Stimulated activated naive CD8-positive, alpha-beta T cell treated with anti-CD3 and anti-CD28 coated beads, Interleukin-15, amount 100 ng/mL, for 72 hours (primary cell): ENCODE data around the gene KIF1C.
"Not testable (repeated sequence)": the region's sequence is repeated elsewhere in the genome, so short reads cannot be mapped to it uniquely, and the experiment has no call there.

Experiments used
- ATAC-seq: fragments of 150-1000 bp; cut with Tn5 transposase; 2 replicates; pipeline ENCODE4 v1.10.0; 2021; ENCODE audit warnings: mild to moderate bottlenecking, moderate library complexity
- DNase-seq, 2 donors: peaks; one replicate each; pipeline ENCODE4 v3.0.0; 2021 to 2022
- H3K27ac Mint-ChIP-seq, 2 donors: one replicate each; pipeline ENCODE4 v1.8.0; 2022; ENCODE audit warnings: mild to moderate bottlenecking in 2 of 2, mixed read lengths in 2 of 2, moderate library complexity in 2 of 2
- H3K27me3 Mint-ChIP-seq: one replicate; pipeline ENCODE4 v1.8.0; 2022; ENCODE audit warnings: mixed read lengths
- H3K4me1 Mint-ChIP-seq: one replicate; pipeline ENCODE4 v1.8.0; 2022; ENCODE audit warnings: mild to moderate bottlenecking, mixed read lengths
- H3K4me3 Mint-ChIP-seq, 2 donors: one replicate each; pipeline ENCODE4 v1.8.0; 2022; ENCODE audit warnings: mild to moderate bottlenecking in 2 of 2, mixed read lengths in 2 of 2, moderate library complexity in 1 of 2
- H3K9me3 Mint-ChIP-seq, 2 donors: one replicate each; pipeline ENCODE4 v1.8.0; 2022; ENCODE audit warnings: mixed read lengths in 2 of 2

KIF1C gene

DNA sequence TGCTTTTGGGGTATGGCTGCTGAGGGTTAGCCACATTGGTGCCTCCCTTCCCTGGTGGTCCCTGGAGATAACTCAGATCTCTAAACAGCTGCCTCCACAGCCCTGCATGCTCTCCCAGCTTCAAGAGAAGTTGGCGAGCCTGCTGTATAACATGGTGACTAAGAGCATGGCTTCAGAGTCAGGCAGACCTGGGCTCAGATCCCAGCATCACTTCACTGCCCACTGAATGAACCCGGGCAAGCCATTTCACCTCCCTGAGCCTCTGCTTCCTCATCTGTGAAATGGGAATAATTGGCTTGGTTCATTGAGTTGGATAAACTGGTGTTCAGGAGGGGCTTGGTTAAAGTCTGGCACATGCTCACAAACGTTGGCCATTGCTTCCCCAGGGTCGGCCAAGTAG lies 16.6 kb downstream of the KIF1C start:
- ATAC-seq (no peak), DNase-seq (no peak)
- no peaks in the 10 kb centered on the region for H3K27me3 Mint-ChIP-seq
- peak overlapping the region in 1 of 2 donors; percentile 12 for H3K27ac Mint-ChIP-seq
- peaks cover 28% of the 10 kb centered on the region for H3K4me1 Mint-ChIP-seq
- H3K4me3 Mint-ChIP-seq: no peak overlapping the region
- H3K9me3 Mint-ChIP-seq: no peaks in the 10 kb centered on the region

DNA sequence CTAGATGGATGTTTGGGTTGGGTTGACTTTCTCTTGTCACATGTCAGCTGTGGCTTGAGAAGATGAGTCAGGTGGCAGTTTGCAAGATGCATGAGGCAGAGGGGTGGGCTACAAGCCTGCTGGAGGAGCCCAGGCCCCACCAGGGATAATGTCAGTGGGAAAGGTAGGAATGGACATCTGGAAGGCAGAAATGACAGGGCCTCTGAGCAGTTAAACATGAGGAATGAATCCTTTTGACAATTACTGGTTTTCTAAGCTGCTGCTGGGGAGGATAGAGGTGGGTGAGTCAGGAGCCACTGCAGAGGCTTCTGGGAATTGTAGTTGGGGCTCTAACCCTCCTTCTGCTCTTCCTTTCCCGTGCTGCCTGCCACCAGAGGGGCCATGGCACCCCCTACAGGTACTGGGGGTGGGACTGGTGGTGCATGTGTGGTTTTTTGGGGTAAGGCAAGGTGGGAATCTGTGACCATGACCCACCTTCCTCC lies 21.8 kb downstream of the KIF1C start:
- Mint-ChIP-seq H3K4me1 (peaks cover 16% of the 10 kb centered on the region), H3K27ac (peak overlapping the region; percentile 2 to 32), H3K27me3 (no peaks in the 10 kb centered on the region), H3K4me3 (no peak overlapping the region), H3K9me3 (no peaks in the 10 kb centered on the region)
- DNase-seq (peak; percentile 49 to 52), ATAC-seq (peak; percentile 87)

DNA sequence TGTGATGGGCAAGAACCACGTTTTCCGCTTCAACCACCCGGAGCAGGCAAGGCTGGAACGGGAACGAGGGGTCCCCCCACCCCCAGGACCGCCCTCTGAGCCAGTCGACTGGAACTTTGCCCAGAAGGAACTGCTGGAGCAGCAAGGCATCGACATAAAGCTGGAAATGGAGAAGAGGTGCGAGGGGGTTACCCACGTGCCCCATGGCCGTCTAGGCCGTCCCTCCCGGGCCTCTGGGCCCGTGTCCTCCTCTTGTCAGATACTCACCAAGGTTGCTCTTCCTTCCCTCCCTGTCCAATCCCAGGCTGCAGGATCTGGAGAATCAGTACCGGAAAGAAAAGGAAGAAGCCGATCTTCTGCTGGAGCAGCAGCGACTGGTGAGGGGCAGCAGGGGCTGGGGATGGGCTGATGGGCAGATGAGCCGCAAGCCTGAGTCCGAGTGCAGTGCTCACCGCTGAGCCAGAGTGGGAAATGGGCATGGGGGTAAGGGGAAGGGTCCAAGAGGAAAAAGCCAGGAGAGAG lies 22.8 kb downstream of the KIF1C start:
- no peak for ATAC-seq
- no peaks in the 10 kb centered on the region for H3K27me3 Mint-ChIP-seq
- H3K4me1 Mint-ChIP-seq: peaks cover 16% of the 10 kb centered on the region
- no peaks in the 10 kb centered on the region for H3K9me3 Mint-ChIP-seq
- DNase-seq: no peak
- H3K27ac Mint-ChIP-seq: no peak overlapping the region
- no peak overlapping the region for H3K4me3 Mint-ChIP-seq

DNA sequence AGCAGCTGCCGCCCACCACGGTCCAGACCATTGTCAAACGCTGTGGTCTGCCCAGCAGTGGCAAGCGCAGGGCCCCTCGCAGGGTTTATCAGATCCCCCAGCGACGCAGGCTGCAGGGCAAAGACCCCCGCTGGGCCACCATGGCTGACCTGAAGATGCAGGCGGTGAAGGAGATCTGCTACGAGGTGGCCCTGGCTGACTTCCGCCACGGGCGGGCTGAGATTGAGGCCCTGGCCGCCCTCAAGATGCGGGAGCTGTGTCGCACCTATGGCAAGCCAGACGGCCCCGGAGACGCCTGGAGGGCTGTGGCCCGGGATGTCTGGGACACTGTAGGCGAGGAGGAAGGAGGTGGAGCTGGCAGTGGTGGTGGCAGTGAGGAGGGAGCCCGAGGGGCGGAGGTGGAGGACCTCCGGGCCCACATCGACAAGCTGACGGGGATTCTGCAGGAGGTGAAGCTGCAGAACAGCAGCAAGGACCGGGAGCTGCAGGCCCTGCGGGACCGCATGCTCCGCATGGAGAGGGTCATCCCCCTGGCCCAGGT lies 24.5 kb downstream of the KIF1C start:
- no peak overlapping the region for H3K27ac Mint-ChIP-seq
- H3K4me3 Mint-ChIP-seq: no peak overlapping the region
- H3K27me3 Mint-ChIP-seq: no peaks in the 10 kb centered on the region
- no peak for ATAC-seq
- H3K9me3 Mint-ChIP-seq: no peaks in the 10 kb centered on the region
- no peak for DNase-seq
- H3K4me1 Mint-ChIP-seq: peaks cover 16% of the 10 kb centered on the region

DNA sequence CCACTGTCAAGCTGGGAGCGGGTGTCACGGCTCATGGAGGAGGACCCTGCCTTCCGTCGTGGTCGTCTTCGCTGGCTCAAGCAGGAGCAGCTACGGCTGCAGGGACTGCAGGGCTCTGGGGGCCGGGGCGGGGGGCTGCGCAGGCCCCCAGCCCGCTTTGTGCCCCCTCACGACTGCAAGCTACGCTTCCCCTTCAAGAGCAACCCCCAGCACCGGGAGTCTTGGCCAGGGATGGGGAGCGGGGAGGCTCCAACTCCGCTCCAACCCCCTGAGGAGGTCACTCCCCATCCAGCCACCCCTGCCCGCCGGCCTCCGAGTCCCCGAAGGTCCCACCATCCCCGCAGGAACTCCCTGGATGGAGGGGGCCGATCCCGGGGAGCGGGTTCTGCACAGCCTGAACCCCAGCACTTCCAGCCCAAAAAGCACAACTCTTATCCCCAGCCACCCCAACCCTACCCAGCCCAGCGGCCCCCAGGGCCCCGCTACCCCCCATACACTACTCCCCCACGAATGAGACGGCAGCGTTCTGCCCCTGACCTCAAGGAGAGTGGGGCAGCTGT lies 25.9 kb downstream of the KIF1C start:
- H3K4me1 Mint-ChIP-seq: peaks cover 13% of the 10 kb centered on the region
- no peaks in the 10 kb centered on the region for H3K9me3 Mint-ChIP-seq
- H3K27ac Mint-ChIP-seq: peak overlapping the region in 1 of 2 donors; percentile 12
- no peaks in the 10 kb centered on the region for H3K27me3 Mint-ChIP-seq
- peak; percentile 12 for ATAC-seq
- DNase-seq: no peak
- H3K4me3 Mint-ChIP-seq: no peak overlapping the region

DNA sequence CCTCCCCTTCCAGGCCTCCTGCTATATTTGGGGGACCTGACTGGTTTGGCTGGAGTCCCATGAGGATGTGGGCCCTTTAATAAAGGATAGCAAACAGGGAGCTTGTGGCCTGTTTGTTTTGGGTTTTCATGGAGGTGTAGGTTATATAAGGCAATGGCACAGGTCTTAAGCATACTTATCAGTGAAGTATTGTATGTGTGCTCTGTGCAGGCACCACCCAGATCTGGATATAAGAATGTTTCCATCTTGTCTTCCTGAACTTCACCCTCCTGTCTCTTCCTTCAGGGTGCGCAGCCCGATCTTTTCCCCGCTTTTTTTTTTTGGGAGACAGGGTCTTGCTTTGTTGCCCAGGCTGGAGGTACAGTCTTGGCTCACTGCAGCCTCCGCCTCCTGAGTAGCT lies 26.9 kb downstream of the KIF1C start:
- no peak for DNase-seq
- H3K4me1 Mint-ChIP-seq: peaks cover 4% of the 10 kb centered on the region
- no peaks in the 10 kb centered on the region for H3K27me3 Mint-ChIP-seq
- no peaks in the 10 kb centered on the region for H3K9me3 Mint-ChIP-seq
- H3K4me3 Mint-ChIP-seq: no peak overlapping the region
- no peak for ATAC-seq
- H3K27ac Mint-ChIP-seq: no peak overlapping the region

DNA sequence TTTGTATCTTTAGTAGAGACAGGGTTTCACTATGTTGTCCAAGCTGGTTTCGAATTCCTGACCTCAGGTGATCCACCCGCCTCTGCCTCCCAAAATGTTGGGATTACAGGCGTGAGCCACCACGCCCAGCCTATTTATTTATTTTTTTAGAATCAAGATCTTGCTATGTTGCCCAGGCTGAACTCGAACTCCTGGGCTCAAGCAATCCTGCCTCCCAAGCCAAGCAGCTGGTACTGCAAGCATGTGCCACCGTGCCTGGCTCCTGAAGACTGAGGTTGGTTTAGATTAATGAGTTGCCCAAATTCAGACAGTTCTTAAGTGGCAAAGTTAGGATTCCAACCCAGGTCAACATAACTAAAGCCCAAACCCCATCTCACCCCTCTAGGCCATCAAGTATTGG lies 29.5 kb downstream of the KIF1C start:
- DNase-seq (no peak), ATAC-seq (no peak)
- peaks cover 21% of the 10 kb centered on the region for H3K4me1 Mint-ChIP-seq
- H3K27me3 Mint-ChIP-seq: no peaks in the 10 kb centered on the region
- H3K4me3 Mint-ChIP-seq: no peak overlapping the region
- no peaks in the 10 kb centered on the region for H3K9me3 Mint-ChIP-seq
- no peak overlapping the region for H3K27ac Mint-ChIP-seq

DNA sequence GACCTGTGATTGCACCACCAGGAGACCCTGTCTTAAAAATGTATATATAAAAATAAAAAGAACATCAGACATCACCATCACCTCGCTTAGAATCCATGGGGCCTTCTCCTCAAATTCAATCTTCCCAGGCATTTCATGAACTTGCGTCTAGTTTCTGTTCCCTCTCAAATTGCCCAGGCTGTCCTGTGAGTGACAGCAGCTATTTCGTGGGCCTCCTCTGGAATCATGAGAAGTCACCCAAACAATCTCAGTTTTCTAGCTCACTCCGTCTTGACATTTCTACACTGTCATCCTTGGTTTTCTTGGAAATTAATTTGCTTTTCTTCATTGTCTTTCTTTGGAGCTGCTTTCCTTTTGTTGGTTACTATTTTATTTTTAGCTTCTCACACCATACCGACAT lies 30.2 kb downstream of the KIF1C start:
- no peak for DNase-seq
- ATAC-seq: no peak
- no peak overlapping the region for H3K4me3 Mint-ChIP-seq
- H3K4me1 Mint-ChIP-seq: peaks cover 22% of the 10 kb centered on the region
- H3K9me3 Mint-ChIP-seq: no peaks in the 10 kb centered on the region
- no peak overlapping the region for H3K27ac Mint-ChIP-seq
- H3K27me3 Mint-ChIP-seq: no peaks in the 10 kb centered on the region

DNA sequence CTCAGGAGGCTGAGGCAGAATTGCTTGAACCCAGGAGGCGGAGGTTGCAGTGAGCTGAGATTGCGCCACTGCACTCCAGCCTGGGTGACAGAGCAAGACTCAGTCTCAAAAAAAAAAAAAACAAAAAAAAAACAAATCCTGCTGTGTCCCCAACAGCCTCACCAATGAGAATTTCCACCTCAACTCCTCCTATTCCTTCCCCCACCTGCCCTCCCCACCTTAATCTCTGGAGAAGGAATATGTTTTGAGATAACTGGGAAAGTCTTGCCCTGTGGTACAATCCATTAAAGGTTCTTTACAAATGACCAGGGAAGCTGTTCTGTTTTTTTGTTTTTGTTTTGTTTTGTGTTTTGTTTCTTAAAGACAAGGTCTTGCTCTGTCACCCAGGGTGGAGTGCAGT lies 32.4 kb downstream of the KIF1C start:
- ATAC-seq, H3K27ac Mint-ChIP-seq, H3K4me3 Mint-ChIP-seq, DNase-seq, H3K9me3 Mint-ChIP-seq: not testable (repeated sequence)
- Mint-ChIP-seq H3K4me1 (peaks cover 22% of the 10 kb centered on the region), H3K27me3 (peaks cover 18% of the 10 kb centered on the region)

DNA sequence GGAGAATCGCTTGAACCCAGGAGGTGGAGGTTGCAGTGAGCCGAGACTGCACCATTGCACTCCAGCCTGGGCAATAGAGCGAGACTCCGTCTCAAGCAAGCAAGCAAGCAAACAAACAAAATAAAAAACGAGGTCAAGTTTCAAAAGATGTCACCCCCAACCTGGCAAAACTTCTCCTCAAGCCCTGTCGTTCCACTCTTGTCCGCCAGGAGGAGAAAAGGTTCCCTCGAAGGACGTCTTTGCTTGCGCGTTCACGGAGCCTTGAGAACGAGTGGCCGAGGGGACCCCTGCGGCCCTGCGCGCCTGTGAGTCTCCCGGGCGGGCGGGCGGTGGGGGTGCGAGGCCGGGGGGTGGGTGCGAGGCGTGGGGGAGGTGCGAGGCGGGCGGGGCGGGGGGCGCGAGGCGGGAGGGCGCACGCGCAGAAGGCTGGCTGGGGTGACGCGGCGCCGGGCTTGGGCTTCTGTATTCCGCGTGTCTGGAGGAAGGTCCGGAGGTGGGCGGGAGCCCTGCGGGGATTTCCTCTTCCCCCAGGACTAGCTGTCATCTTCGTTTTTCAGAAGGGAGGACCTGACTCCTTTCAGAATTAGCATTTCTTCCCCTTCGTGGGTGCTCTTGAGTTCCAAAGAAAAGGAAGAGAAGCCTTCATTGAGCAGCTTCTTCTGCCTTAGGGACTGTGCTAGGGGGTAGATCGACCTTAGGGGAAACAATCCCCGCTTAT lies 33.8 kb downstream of the KIF1C start:
- ATAC-seq (peak; percentile 89), DNase-seq (peak; percentile 84 to 85)
- Mint-ChIP-seq H3K9me3 (no peaks in the 10 kb centered on the region), H3K27me3 (peaks cover 18% of the 10 kb centered on the region), H3K4me1 (peaks cover 22% of the 10 kb centered on the region), H3K27ac (peak overlapping the region; percentile 52 to 95), H3K4me3 (peak overlapping the region; percentile 82 to 84)

DNA sequence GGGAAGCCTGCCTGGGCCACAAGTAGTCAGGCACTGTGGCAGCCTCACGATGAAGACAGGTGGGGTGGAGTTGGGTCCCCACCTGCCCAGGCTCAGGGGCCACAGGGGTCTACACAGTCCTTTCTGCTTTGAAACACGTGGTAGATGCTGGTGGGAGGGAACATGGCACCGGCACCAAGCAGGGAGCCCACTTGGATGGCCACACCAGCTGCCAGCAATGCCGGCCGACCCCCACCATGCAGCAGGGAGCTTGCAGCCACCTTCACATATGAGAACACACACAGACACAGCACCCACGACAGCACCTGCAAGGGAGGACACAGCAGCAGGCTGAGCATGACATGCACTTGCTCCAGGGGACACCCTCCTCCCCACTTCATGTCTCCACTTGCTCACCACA lies 35.1 kb downstream of the KIF1C start:
- ATAC-seq (no peak), DNase-seq (no peak)
- H3K4me3 Mint-ChIP-seq: no peak overlapping the region
- H3K27me3 Mint-ChIP-seq: peaks cover 18% of the 10 kb centered on the region
- H3K9me3 Mint-ChIP-seq: no peaks in the 10 kb centered on the region
- H3K4me1 Mint-ChIP-seq: peaks cover 22% of the 10 kb centered on the region
- no peak overlapping the region for H3K27ac Mint-ChIP-seq

DNA sequence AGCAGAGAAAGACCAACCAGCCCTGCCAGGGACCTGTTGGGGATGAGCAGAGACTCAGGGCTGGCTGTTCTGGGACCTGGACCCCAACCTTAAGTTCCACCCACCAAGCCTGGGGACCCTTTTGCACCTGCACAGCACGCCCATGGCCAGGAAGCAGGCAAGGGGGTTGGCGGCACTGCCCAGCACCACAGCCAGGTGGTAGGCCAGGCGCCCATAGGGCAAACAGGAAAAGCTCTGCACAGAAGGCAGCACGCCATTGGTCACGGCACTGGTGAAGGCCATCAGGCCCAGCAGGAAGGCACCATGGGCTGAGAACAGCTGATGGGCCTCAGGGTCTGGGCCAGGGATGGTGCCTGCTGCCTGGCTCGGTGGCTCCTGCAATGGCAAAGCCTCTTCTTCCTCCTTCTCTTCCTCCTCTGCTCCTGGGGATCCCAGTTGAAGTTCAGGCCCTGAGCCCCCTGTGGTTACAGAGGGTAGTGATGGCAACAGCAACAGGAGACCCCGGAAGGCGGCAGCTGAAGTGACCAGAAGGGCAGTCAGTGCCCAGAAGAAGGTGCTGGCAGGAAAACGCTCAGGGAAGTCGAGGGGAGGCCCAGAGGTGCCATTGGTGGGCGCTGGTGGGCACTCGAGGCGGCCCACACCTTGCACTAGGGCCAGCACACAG lies 35.7 kb downstream of the KIF1C start:
- peaks cover 18% of the 10 kb centered on the region for H3K27me3 Mint-ChIP-seq
- ATAC-seq (no peak), DNase-seq (no peak)
- no peak overlapping the region for H3K27ac Mint-ChIP-seq
- no peaks in the 10 kb centered on the region for H3K9me3 Mint-ChIP-seq
- peaks cover 22% of the 10 kb centered on the region for H3K4me1 Mint-ChIP-seq
- H3K4me3 Mint-ChIP-seq: no peak overlapping the region

DNA sequence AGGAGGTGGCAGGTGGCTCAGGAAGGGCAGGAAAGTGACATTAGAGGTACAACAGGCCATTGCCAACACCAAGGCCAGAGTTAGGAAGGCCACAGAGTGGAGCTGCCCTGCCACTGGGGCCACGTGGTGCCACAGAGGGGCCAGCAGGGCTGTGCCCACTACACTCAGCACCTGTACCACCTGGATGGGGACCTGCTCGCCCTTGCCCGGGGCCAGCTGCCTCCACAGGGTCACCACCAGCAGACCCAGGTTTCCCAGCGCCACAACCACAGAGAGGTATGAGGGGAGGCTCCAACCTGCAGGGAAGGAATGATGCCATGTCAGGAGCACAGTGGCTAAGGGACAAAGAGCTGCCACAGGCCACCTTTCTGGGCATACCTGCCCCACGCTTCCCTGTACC lies 36.3 kb downstream of the KIF1C start:
- no peak for DNase-seq
- H3K4me3 Mint-ChIP-seq: no peak overlapping the region
- H3K9me3 Mint-ChIP-seq: no peaks in the 10 kb centered on the region
- peaks cover 22% of the 10 kb centered on the region for H3K4me1 Mint-ChIP-seq
- H3K27ac Mint-ChIP-seq: no peak overlapping the region
- peaks cover 18% of the 10 kb centered on the region for H3K27me3 Mint-ChIP-seq
- ATAC-seq: no peak

DNA sequence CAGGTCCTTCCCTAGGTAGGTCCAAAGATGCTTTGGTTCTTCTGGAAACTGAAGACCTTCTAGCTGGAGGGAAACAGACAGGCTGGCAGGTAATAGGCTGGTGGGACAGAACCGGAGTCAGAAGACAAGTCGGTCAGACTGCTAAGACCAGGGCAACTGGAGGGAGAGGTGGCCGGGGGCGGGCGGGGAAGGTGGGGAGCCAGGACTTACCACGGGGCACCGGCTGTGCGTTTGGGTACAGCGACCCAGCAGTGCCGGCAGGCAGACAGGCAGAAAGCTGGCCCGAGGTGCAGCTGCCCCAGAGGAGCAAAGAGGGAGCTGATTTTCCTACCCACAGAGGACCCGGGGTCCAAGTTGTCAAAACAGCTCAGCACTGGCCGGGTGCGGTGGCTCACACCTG lies 36.9 kb downstream of the KIF1C start:
- Mint-ChIP-seq H3K9me3 (no peaks in the 10 kb centered on the region), H3K4me3 (peak overlapping the region in 1 of 2 donors; percentile 33), H3K27ac (no peak overlapping the region), H3K27me3 (peaks cover 18% of the 10 kb centered on the region), H3K4me1 (peaks cover 22% of the 10 kb centered on the region)
- DNase-seq (no peak), ATAC-seq (no peak)

DNA sequence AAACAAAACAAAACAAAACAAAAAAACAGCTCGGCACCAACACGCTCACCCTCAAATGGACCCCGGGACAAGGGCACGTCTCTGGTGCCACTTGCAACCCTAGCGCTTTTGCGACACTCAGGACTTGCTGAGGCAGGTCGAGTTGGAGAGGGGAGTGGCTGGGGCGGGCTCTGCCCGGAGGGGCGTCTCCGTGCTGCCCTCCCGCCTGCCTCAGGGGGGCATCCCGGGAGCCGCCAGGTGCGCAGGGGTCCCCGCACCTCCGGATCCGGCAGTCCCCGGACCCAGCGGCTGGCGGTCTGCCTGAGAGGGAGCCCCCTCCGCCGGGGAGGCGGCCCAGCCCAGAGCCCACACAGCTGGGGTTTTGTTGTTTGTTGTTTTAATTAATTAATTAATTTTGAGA lies 37.6 kb downstream of the KIF1C start, which contains the start of gene SLC52A1:
TSS of gene SLC52A1 (minus strand) at position 112 of the 400 bp plus-strand sequence. CDS start 820 bp downstream, outside the sequence.
- DNase-seq (no peak), ATAC-seq (no peak)
- Mint-ChIP-seq H3K4me1 (peaks cover 21% of the 10 kb centered on the region), H3K9me3 (no peaks in the 10 kb centered on the region), H3K4me3 (peak within 1 kb of the TSS; percentile 19 to 33), H3K27ac (no peak within 1 kb of the TSS), H3K27me3 (peaks cover 18% of the 10 kb centered on the region)
